HEK293 (cell line): Measurements from ENCODE around the gene HOXD11.
A peak's percentile ranks its signal among the peaks of the same experiment; 100 is the strongest.

Source experiments
- CTCF ChIA-PET: fragments of 350-600 bp; formaldehyde crosslinking; extraction: SDS; loops from one replicate; lab custom pipeline; 2021; ENCODE audit warnings: antibody characterized with exemption; lab: Yijun Ruan, JAX
- POLR2A ChIA-PET: fragments of 300-600 bp; formaldehyde crosslinking; extraction: SDS; loops from one replicate; lab custom pipeline; 2020; ENCODE audit warnings: antibody characterized with exemption, inconsistent platforms; lab: Yijun Ruan, JAX
- H3K27ac ChIP-seq: fragments of 200-500 bp; sonication (Bioruptor generic); 2 replicates; pipeline ENCODE4 v1.5.1; 2014; ENCODE audit warnings: low read depth, low read length, control low read depth, inconsistent platforms; ENCODE audit errors: extremely low read depth
- H3K36me3 ChIP-seq, 2 experiments: fragments of 200-500 bp in 1 of 2; sonication (Bioruptor generic) in 1 of 2; 1 replicate in 1 of 2; 2 replicates in 1 of 2; pipeline ENCODE4 v1.5.1; 2014 to 2017; ENCODE audit warnings: inconsistent platforms in 2 of 2, low read length in 2 of 2; ENCODE audit not compliant: control insufficient read depth in 2 of 2, insufficient read depth in 1 of 2
- H3K4me1 ChIP-seq: fragments of 200-500 bp; sonication (Bioruptor generic); 2 replicates; pipeline ENCODE4 v1.5.1; 2014; ENCODE audit warnings: mild to moderate bottlenecking, low read length, inconsistent platforms; ENCODE audit not compliant: control insufficient read depth, insufficient read depth
- H3K4me3 ChIP-seq: 2 replicates; pipeline ENCODE4 v1.5.1; 2011; ENCODE audit warnings: low read depth, mild to moderate bottlenecking, control low read depth, low read length, moderate library complexity
- H3K9me3 ChIP-seq: fragments of 200-500 bp; sonication (Bioruptor generic); 2 replicates; pipeline ENCODE4 v1.5.1; 2014; ENCODE audit warnings: low read depth, low read length, inconsistent platforms; ENCODE audit not compliant: control insufficient read depth, insufficient read depth
- AEBP2 ChIP-seq: fragments of 450-650 bp; formaldehyde crosslinking; IDR thresholded peaks from 2 replicates; pipeline ENCODE4 v1.5.1; 2016; ENCODE audit warnings: missing biosample characterization, missing genetic modification characterization, borderline replicate concordance
- GLIS2 ChIP-seq: fragments of 450-650 bp; formaldehyde crosslinking; IDR thresholded peaks from 2 replicates; pipeline ENCODE4 v1.5.1; 2016; ENCODE audit warnings: missing biosample characterization, missing genetic modification characterization
- KLF8 ChIP-seq: fragments of 450-650 bp; formaldehyde crosslinking; IDR thresholded peaks from 2 replicates; pipeline ENCODE4 v1.5.1; 2016; ENCODE audit warnings: missing biosample characterization, missing genetic modification characterization
- MZF1 ChIP-seq: fragments of 450-650 bp; formaldehyde crosslinking; IDR thresholded peaks from 2 replicates; pipeline ENCODE4 v1.5.1; 2017; ENCODE audit warnings: missing biosample characterization, missing genetic modification characterization, borderline replicate concordance
- PRDM2 ChIP-seq: fragments of 450-650 bp; formaldehyde crosslinking; IDR thresholded peaks from 2 replicates; pipeline ENCODE4 v1.5.1; 2016; ENCODE audit warnings: missing biosample characterization, missing genetic modification characterization, borderline replicate concordance
- WT1 ChIP-seq: fragments of 450-650 bp; formaldehyde crosslinking; IDR thresholded peaks from 2 replicates; pipeline ENCODE4 v1.5.1; 2016; ENCODE audit warnings: missing biosample characterization, missing genetic modification characterization
- ZBTB17 ChIP-seq: fragments of 450-650 bp; formaldehyde crosslinking; IDR thresholded peaks from 2 replicates; pipeline ENCODE4 v1.5.1; 2016; ENCODE audit warnings: missing biosample characterization, missing genetic modification characterization
- ZBTB8A ChIP-seq: fragments of 450-650 bp; formaldehyde crosslinking; IDR thresholded peaks from 2 replicates; pipeline ENCODE4 v1.5.1; 2016; ENCODE audit warnings: missing biosample characterization, missing genetic modification characterization
- ZEB2 ChIP-seq: fragments of 450-650 bp; formaldehyde crosslinking; IDR thresholded peaks from 2 replicates; pipeline ENCODE4 v1.5.1; 2016; ENCODE audit warnings: missing biosample characterization, missing genetic modification characterization
- ZFP3 ChIP-seq: fragments of 450-650 bp; formaldehyde crosslinking; IDR thresholded peaks from 2 replicates; pipeline ENCODE4 v1.5.1; 2016; ENCODE audit warnings: low read depth, missing biosample characterization, missing genetic modification characterization
- ZFP41 ChIP-seq: fragments of 450-650 bp; formaldehyde crosslinking; IDR thresholded peaks from 2 replicates; pipeline ENCODE4 v1.5.1; 2016; ENCODE audit warnings: missing biosample characterization, missing genetic modification characterization, borderline replicate concordance
- ZFP69B ChIP-seq: fragments of 450-650 bp; formaldehyde crosslinking; IDR thresholded peaks from 2 replicates; pipeline ENCODE4 v1.5.1; 2016; ENCODE audit warnings: missing biosample characterization, missing genetic modification characterization
- ZIC2 ChIP-seq: fragments of 450-650 bp; formaldehyde crosslinking; IDR thresholded peaks from 2 replicates; pipeline ENCODE4 v1.5.1; 2016; ENCODE audit warnings: missing biosample characterization, missing genetic modification characterization
- ZNF146 ChIP-seq: fragments of 450-650 bp; formaldehyde crosslinking; IDR thresholded peaks from 2 replicates; pipeline ENCODE4 v1.5.1; 2016; ENCODE audit warnings: missing biosample characterization, missing genetic modification characterization
- ZNF155 ChIP-seq: fragments of 450-650 bp; formaldehyde crosslinking; IDR thresholded peaks from 2 replicates; pipeline ENCODE4 v1.5.1; 2016; ENCODE audit warnings: missing biosample characterization, missing genetic modification characterization
- ZNF16 ChIP-seq: fragments of 450-650 bp; formaldehyde crosslinking; IDR thresholded peaks from 2 replicates; pipeline ENCODE4 v1.5.1; 2016; ENCODE audit warnings: low read depth, missing biosample characterization, missing genetic modification characterization
- ZNF274 ChIP-seq, 2 experiments: fragments of 200-500 bp in 1 of 2; fragments of 450-650 bp in 1 of 2; sonication (Bioruptor generic) in 1 of 2; formaldehyde crosslinking in 1 of 2; IDR thresholded peaks; 2 replicates each; pipeline versions ENCODE4 v1.5.1 to v1.6.1; 2014 to 2016; ENCODE audit warnings: borderline replicate concordance in 1 of 2, inconsistent platforms in 1 of 2, low read length in 1 of 2, missing biosample characterization in 1 of 2, missing genetic modification characterization in 1 of 2
- ZNF404 ChIP-seq: fragments of 450-650 bp; formaldehyde crosslinking; IDR thresholded peaks from 2 replicates; pipeline ENCODE4 v1.5.1; 2017; ENCODE audit warnings: missing biosample characterization, missing genetic modification characterization
- ZNF426 ChIP-seq: fragments of 450-650 bp; formaldehyde crosslinking; IDR thresholded peaks from 2 replicates; pipeline ENCODE4 v1.5.1; 2017; ENCODE audit warnings: missing biosample characterization, missing genetic modification characterization, mild to moderate bottlenecking, inconsistent platforms, moderate library complexity
- ZNF549 ChIP-seq: fragments of 450-650 bp; IDR thresholded peaks from 2 replicates; pipeline ENCODE4 v1.5.1; 2018; ENCODE audit warnings: missing biosample characterization, missing genetic modification characterization, mild to moderate bottlenecking, inconsistent platforms, moderate library complexity
- ZNF561 ChIP-seq: fragments of 450-650 bp; IDR thresholded peaks from 2 replicates; pipeline ENCODE4 v1.5.1; 2018; ENCODE audit warnings: missing biosample characterization, missing genetic modification characterization, borderline replicate concordance
- ZNF585B ChIP-seq: fragments of 450-650 bp; formaldehyde crosslinking; IDR thresholded peaks from 2 replicates; pipeline ENCODE4 v1.5.1; 2016; ENCODE audit warnings: missing biosample characterization, missing genetic modification characterization
- ZNF610 ChIP-seq: fragments of 450-650 bp; formaldehyde crosslinking; IDR thresholded peaks from 2 replicates; pipeline ENCODE4 v1.5.1; 2016; ENCODE audit warnings: missing biosample characterization, missing genetic modification characterization, borderline replicate concordance
- ZNF639 ChIP-seq: fragments of 450-650 bp; formaldehyde crosslinking; IDR thresholded peaks from 2 replicates; pipeline ENCODE4 v1.5.1; 2016; ENCODE audit warnings: missing biosample characterization, missing genetic modification characterization
- ZNF701 ChIP-seq: fragments of 450-650 bp; formaldehyde crosslinking; IDR thresholded peaks from 2 replicates; pipeline ENCODE4 v1.5.1; 2016; ENCODE audit warnings: missing biosample characterization, missing genetic modification characterization
- ZNF76 ChIP-seq: fragments of 450-650 bp; formaldehyde crosslinking; IDR thresholded peaks from 2 replicates; pipeline ENCODE4; 2016; ENCODE audit warnings: low read depth, missing biosample characterization, missing genetic modification characterization, borderline replicate concordance
- ZNF776 ChIP-seq: fragments of 450-650 bp; formaldehyde crosslinking; IDR thresholded peaks from 2 replicates; pipeline ENCODE4 v1.5.0; 2017; ENCODE audit warnings: missing biosample characterization, missing genetic modification characterization, borderline replicate concordance
- ZSCAN4 ChIP-seq: fragments of 450-650 bp; formaldehyde crosslinking; IDR thresholded peaks from 2 replicates; pipeline ENCODE4 v1.5.1; 2017; ENCODE audit warnings: missing biosample characterization, missing genetic modification characterization

The HOXD11 gene

GRCh38 chr2:176105078-176105729 is 1.9 kb upstream of the HOXD11 start:
- Histone ChIP-seq H3K4me1 (peaks cover 6% of the 10 kb centered on the region), H3K4me3 (peak overlapping the region; percentile 74), H3K27ac (peak overlapping the region; percentile 100), H3K9me3 (no peaks in the 10 kb centered on the region), H3K36me3 (peaks cover 0 to 15% of the 10 kb centered on the region in 2 experiments; a peak in 2 of 3 replicates)
- CTCF ChIA-PET = interaction anchor here (0.7 to 1.0 kb wide), 3 partner anchors 16 to 22 kb away, joined by 4 read pairs; no protein-coding TSS in a partner anchor
- POLR2A ChIA-PET = interaction anchor here (0.6 to 4.2 kb wide), 10 partner anchors 10 to 742 kb away, joined by 3 to 75 read pairs (median 4); partner anchors contain the start of genes HOXD13, HOXD8 and LNPK
- no peak for TF ChIP-seq ZFP3 (tag by site-specific recombination)
- TF ChIP-seq ZNF155 = no peak
- peak; percentile 74 for TF ChIP-seq GLIS2
- no peak for TF ChIP-seq ZNF776 (tag by site-specific recombination)
- no peak for TF ChIP-seq ZNF639 (tag by site-specific recombination)
- TF ChIP-seq ZSCAN4 = no peak; the same call in 1 of the 2 replicates
- no peak for TF ChIP-seq ZNF146 (tag by site-specific recombination)
- TF ChIP-seq ZFP69B (tag by site-specific recombination) = peak; percentile 21; the same call in 1 of the 2 replicates
- no peak for TF ChIP-seq MZF1 (tag by site-specific recombination)
- TF ChIP-seq ZNF585B (tag by site-specific recombination) = no peak
- no peak for TF ChIP-seq ZNF426
- no peak for TF ChIP-seq ZNF561 (tag by site-specific recombination)
- peak; percentile 96 for TF ChIP-seq KLF8
- no peak for TF ChIP-seq ZNF274 (IDR thresholded peaks at IDR 0.05; ENCODE audit: low read length)
- no peak for TF ChIP-seq ZNF274 (tag by site-specific recombination; IDR thresholded peaks at IDR 0.05; ENCODE audit: borderline replicate concordance)
- no peak for TF ChIP-seq AEBP2 (tag by site-specific recombination)
- no peak for TF ChIP-seq ZNF404 (tag by site-specific recombination)
- peak; percentile 77 for TF ChIP-seq ZNF76 (tag by site-specific recombination)
- no peak for TF ChIP-seq ZNF16 (tag by site-specific recombination)
- TF ChIP-seq ZNF549 (tag by site-specific recombination) = no peak
- peak; percentile 81 for TF ChIP-seq ZBTB8A (tag by site-specific recombination)
- TF ChIP-seq ZIC2 (tag by site-specific recombination) = peak; percentile 12; the same call in 1 of the 2 replicates
- no peak for TF ChIP-seq ZNF701 (tag by site-specific recombination)
- TF ChIP-seq ZFP41 = no peak
- peak; percentile 73 for TF ChIP-seq ZBTB17 (tag by site-specific recombination)
- no peak for TF ChIP-seq ZNF610 (tag by site-specific recombination)
- peak; percentile 67; the same call in 1 of the 2 replicates for TF ChIP-seq ZEB2
- TF ChIP-seq WT1 = peak; percentile 83
- TF ChIP-seq PRDM2 (tag by site-specific recombination) = no peak
